Transverse colon (tissue), 3 donors: ENCODE results near the gene TMEM236.

Experiments used
- CTCF ChIP-seq, 5 experiments: fragments of 200-600 bp in 3 of 5; fragments of 450-650 bp in 2 of 5; sonication (generic) in 3 of 5; IDR thresholded peaks; 1 replicate in 2 of 5; 2 replicates in 3 of 5; pipeline ENCODE4 v1.5.1; 2016 to 2017; ENCODE audit warnings: antibody characterized with exemption in 5 of 5, inconsistent platforms in 3 of 5, mild to moderate bottlenecking in 2 of 5, moderate library complexity in 1 of 5
- POLR2A ChIP-seq: fragments of 450-650 bp; IDR thresholded peaks from one replicate; pipeline ENCODE4 v1.6.1; 2016; ENCODE audit warnings: antibody characterized with exemption, mild to moderate bottlenecking, moderate library complexity

DNA sequence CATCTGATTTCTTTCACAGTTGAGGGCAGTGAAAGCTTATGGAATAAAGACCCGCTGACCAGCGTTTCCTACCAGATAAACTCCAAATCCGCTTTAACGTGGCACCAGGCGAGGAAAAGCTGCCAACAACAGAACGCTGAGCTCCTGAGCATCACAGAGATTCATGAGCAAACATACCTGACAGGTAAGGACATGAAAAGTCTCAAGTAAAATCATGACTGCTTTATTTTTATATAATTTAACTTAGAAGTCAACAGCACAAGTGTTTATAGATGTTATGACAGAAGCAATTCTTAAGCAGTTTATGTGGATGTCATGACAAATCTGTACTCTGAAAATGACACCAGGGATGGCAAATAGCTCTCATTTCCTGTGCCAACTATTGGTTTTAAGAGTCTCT is 81.7 kb downstream of the TMEM236 start:
- TF ChIP-seq CTCF (IDR thresholded peaks at IDR 0.05) (no peak), POLR2A (no peak)
